Neural cell (in vitro differentiated cells): ENCODE measurements around the gene ZNF175.

Experiments
- CTCF ChIP-seq: fragments of 450-650 bp; IDR thresholded peaks from 2 replicates; pipeline ENCODE4 v1.5.1; 2014; ENCODE audit warnings: antibody characterized with exemption, mild to moderate bottlenecking, moderate library complexity; ENCODE audit not compliant: poor library complexity, severe bottlenecking
- EP300 ChIP-seq: fragments of 450-650 bp; conservative IDR thresholded peaks from 2 replicates; pipeline ENCODE4 v1.6.1; 2014; ENCODE audit warnings: antibody characterized with exemption, mild to moderate bottlenecking, moderate library complexity; ENCODE audit not compliant: poor library complexity, severe bottlenecking
- POLR2AphosphoS5 ChIP-seq: IDR thresholded peaks from 2 replicates; pipeline ENCODE4 v1.6.1; 2012
- TAF1 ChIP-seq: IDR thresholded peaks from 2 replicates; pipeline ENCODE4 v1.6.1; 2012; ENCODE audit warnings: low read depth

GRCh38 chr19:51626675-51627074, 55.6 kb downstream of the ZNF175 start:
- TF ChIP-seq CTCF (no peak), EP300 (no peak), POLR2AphosphoS5 (no peak), TAF1 (no peak)
